ENCODE data around the gene RFPL3. TPM values are rescaled to one million over a fixed set of nuclear protein-coding genes. Genes with fewer than 3 reads are reported as not detected.

Gene RFPL3
- polyA plus RNA-seq, 4 donors, result not detected

DNA sequence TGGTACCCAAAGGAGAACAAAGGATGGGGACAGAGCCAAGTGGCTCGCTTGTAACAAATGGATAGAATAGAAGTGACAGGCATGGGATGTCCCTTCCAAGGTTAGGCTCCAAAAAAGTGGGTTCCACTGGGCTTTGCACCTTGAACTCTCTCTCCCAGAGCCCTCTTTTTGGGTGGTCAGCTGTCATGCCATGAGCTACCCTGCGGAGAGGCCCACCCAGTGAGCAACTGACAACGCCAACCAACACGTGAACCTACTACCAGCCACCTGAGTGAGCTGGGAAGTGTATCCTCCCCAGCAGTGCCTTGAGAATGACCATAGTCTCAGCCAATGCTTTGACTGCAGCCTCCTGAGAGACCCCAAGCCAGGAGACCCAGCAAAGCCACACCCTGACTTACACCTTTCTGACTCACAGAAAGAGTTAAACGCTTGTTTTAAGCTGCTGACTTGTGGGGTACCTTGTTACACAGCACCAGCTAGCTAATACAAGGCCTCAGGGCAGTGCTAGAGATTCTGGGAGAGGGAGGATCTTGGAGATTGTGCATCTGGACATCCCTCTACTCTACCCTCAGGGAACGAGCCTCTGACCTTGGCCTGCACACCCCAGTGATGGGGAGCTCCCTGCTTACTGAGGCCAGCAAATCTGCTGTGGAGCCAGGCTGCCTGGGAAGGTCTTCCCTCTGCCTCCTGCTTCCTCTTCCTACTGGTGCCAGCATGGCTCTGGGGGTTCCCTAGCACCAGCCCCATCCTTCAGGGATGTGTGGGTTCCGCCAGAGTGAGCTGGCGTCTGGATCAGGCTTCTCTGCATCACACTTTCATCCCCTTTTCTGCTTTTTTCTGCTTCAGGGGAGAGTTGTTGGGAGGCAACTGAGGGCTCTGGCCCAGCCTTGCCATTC lies 29.1 kb upstream of the RFPL3 start:
- DNase-seq (ENCODE audit: low read depth in 4 of 4, low spot score in 3 of 4), result no peak

GRCh38 chr22:32329202-32329645 lies 28.4 kb upstream of the RFPL3 start:
- DNase-seq (ENCODE audit: low read depth in 4 of 4, low spot score in 3 of 4), result no peak

DNA sequence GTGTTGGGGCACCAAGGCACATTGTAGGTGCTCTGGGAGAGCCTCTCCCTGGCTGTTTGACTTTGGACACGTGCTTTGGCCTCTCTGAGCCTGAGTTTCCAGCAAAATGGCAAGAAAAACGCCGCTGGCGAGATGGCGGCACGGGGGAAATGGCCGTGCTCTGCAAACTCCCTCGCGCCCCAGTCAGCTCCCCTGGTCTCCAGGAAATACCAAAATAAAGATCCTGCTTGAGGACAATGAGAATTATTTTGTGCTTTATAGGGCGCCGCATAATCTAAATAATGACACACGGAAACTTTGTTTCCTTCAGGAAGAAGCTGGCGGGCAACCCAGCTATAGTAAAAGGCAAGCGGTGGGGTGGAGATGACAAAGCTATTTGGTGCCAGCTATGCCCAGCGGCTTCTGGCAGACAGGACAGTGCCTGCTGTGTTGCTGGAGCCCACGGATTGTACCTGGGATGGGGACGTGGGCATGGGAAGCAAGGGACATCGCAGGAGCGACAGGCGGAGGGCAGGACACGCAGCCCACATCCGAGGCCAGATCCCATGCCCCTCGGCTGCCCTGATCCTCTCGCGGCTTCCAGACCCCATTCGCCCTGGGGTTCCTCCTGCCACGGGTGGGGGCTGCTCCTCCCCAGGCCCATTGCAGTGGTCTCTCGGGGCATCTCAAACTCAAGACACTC lies 26.3 kb upstream of the RFPL3 start:
- no peak for DNase-seq (ENCODE audit: low read depth in 4 of 4, low spot score in 3 of 4)

DNA sequence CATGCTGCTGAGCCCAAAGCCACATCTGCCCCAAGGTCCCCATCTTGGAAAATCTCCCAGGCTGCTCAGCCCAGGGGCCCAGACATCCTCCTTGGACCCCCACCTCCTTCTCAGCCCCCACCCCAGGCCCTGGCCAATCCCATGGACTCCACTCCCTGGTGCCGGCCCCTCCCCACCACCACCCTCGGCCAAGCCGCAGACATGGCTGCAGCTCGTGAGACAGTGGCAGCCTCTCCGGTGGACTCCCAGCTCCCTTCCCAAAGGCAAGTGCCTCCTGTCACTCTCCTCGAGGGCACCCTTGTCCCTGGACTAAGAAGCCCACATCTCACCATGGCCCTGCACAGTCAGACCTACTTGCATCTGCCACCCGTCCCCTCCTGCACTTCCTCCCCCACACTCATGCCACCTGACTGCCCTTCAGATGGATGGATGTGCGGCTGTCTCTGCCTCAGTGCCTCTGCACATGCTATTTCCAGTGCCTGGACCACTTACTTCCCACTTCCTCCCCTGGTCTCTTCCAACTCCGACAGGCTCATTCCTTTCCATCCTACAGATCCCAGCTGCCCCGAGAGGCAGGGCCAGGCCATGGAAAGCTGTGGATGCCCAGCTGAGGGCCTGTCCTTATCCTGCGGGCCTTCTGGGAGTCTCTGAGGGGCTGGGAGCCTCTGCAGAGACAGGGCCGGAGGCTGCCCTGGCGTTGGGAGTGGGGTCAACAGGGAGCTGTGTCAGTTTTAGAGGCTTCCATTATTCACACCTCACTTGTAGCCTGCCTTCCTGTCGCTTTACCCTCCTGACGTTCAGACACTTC lies 25.5 kb upstream of the RFPL3 start:
- no peak for DNase-seq (ENCODE audit: low read depth in 4 of 4, low spot score in 3 of 4)

GRCh38 chr22:32333141-32333768 lies 24.4 kb upstream of the RFPL3 start:
- DNase-seq (ENCODE audit: low read depth in 4 of 4, low spot score in 3 of 4), result no peak

- no peak for DNase-seq (ENCODE audit: low read depth in 4 of 4, low spot score in 3 of 4)
These were observed 23.7 kb upstream of the RFPL3 start for GRCh38 chr22:32333769-32334659.

- no peak for DNase-seq (ENCODE audit: low read depth in 4 of 4, low spot score in 3 of 4)
These were observed 22.9 kb upstream of the RFPL3 start for GRCh38 chr22:32334660-32335365.

DNA sequence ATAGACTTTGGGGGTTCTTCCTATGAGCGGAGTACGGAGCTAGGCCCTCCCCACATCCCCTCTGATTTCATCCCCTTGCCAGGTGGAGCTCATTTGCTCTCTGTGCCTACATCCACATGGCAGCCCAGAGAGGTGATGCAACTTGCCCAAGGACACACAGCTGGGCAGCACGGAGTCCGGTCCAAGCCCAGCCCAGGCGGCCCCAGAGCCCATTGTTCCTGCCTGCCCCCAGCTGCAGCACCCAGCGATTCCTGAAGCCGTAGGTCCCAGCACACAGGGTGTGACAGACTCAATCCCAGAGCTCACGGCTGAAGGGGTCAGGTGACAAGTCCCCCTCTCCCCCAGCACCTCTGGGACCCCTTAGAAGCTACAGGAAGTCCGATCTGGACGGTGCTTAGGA lies 22.2 kb upstream of the RFPL3 start:
- DNase-seq (ENCODE audit: low read depth in 4 of 4, low spot score in 3 of 4), result no peak

GRCh38 chr22:32336121-32336603 lies 21.5 kb upstream of the RFPL3 start:
- no peak for DNase-seq (ENCODE audit: low read depth in 4 of 4, low spot score in 3 of 4)

GRCh38 chr22:32336771-32337424 lies 20.8 kb upstream of the RFPL3 start:
- DNase-seq (ENCODE audit: low read depth in 4 of 4, low spot score in 3 of 4), result no peak

DNA sequence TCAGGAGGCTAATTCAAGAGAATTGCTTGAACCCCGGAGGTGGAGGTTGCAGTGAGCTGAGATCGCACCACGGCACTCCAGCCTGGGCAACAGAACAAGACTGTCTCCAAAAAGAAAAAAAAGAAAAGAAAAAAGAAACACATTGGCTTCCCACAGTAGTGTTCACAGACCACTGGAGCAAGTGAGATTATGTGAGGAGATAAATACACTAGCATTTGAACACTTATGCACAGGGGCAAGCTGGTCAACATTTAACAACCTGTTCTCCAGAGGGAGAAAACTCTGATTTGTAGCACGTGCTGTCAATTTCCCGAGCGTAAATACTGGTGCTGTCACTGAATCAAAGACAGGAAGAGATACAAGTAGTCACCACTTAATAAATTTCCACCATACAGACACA lies 20.2 kb upstream of the RFPL3 start:
- peak in 1 of 4 donors; percentile 21 for DNase-seq (ENCODE audit: low read depth in 4 of 4, low spot score in 3 of 4)

DNA sequence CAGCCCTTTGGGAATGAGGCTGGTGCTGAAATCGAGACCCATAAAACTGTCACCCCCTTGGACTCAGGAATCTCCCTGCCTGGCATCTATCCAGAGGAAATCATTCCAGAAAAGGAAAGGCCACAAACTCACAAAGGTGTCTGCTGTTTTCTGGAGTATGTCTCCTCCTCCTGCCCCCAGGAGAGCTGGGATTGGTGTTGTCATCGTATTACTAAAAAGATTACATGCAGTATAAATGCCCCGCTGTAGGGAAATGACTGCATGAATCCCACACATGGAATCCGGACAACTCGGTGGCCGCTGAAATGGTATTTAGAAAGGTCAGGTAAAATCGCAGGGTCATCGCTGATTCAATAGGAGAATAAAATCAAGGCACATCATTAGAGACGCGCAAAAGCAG lies 18.9 kb upstream of the RFPL3 start:
- DNase-seq (ENCODE audit: low read depth in 4 of 4, low spot score in 3 of 4), result no peak

DNA sequence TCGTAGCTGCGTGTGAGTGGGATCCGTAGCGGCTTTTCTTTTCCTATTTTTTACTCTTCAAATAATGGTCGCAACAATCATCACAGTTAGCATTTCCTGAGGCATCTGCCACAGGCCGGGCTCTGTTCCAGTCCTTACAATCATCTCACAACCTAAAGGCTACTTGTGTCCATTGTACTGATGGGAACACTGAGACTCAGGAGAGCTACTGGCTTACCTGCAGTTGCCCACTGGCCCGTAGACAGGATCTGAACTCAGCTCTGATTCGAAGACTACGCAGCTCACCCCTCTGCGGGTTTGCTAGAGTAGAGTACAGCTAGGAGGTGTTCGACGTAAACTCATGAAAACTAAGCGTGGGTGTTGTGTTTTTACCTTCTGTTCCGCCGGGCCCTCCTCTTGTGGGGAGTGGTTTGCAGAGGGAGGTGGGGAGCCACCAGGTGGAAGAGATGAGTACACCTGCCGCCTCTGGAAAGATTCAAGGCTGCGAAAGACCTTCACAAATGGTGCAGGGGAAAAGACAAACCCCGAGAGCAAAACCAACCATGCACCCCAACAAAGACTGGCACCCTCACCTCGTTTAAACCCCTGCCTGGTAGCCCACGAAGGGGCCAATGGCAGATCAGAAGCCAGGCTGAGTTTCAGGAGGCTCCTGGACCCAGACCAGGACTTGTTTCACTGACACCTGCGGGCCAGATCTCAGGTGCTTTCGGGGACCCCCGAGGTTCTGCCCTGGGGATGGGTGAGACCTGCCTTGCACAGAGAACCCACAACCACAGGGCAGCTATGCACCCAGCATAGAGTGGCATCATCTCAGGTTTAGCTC lies 18.3 kb upstream of the RFPL3 start:
- no peak for DNase-seq (ENCODE audit: low read depth in 4 of 4, low spot score in 3 of 4)

DNA sequence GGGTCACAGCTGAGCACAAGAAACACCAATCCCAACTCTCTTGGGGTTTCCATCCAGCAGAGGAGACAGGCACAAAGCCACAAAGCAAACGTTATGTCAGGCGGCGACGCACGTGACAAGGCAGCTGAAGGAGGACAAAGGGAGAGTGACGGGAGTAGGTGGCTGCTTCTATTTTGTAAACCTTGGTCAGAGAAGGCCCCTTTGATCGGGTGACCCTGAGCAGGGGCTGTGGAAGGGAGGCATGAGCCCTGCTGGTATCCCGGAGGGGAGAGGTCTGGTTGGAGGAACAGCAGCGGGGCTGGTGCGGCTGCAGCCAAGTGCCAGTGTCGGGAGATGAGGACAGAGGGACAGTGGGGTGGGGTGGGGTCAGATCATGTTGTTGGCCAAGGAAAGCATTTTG lies 17.3 kb upstream of the RFPL3 start:
- DNase-seq (ENCODE audit: low read depth in 4 of 4, low spot score in 3 of 4), result no peak

DNA sequence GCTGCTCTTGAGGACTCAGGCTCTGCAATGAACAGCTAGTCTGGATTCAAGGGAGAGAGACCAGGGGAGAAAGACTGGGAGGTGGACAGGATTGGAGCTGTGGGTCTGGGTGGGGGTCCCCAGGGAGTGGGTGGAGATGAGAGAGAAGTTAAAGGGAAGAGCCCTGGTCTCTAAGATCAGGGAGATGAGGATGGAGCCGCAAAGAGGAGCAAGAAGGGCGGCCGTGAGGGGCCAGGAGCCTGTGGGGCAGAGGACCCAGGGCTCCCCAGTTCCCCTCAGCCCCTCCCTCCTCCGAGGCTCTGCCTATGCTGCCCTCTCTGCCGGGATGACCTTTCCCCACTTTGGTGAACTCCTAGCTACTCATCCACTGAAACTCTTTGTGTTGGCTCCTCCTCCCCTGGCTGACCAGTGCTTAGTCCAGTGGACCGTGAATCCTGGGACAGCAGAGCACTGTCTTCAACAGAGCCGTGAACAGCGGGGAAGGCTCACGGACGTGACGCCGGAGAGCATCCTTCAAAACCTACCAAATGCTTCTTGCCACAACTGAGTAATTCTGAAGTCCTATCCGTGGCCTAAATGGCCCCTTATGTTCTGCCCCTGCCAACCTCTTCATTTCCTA lies 16.4 kb upstream of the RFPL3 start:
- peak in 1 of 4 donors; percentile 25 for DNase-seq (ENCODE audit: low read depth in 4 of 4, low spot score in 3 of 4)

DNA sequence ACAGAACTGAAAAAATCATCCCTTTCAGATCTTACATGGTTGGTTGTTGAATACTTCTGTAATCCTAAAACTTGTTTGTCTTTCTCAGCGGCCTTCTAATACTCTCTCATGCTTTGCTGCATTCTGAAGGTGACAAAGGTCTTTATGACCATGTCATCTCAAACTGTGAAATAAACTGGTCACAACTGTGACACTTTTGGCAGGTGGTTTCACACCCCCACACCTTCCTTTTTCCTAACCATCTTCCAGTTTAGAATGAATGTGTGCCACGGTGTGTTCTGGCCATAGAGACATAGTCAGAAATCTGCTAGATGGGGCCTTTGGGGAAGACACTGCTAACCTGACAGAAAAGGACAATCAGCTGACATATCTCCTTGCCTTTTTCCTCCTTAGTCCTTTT lies 14.7 kb upstream of the RFPL3 start:
- no peak for DNase-seq (ENCODE audit: low read depth in 4 of 4, low spot score in 3 of 4)

GRCh38 chr22:32343941-32344340 lies 13.7 kb upstream of the RFPL3 start:
- no peak for DNase-seq (ENCODE audit: low read depth in 4 of 4, low spot score in 3 of 4)

Measured in left renal pelvis (tissue), 4 donors.